ENCODE results near the gene IMPA2.

- TF ChIP-seq, protein P1, sequence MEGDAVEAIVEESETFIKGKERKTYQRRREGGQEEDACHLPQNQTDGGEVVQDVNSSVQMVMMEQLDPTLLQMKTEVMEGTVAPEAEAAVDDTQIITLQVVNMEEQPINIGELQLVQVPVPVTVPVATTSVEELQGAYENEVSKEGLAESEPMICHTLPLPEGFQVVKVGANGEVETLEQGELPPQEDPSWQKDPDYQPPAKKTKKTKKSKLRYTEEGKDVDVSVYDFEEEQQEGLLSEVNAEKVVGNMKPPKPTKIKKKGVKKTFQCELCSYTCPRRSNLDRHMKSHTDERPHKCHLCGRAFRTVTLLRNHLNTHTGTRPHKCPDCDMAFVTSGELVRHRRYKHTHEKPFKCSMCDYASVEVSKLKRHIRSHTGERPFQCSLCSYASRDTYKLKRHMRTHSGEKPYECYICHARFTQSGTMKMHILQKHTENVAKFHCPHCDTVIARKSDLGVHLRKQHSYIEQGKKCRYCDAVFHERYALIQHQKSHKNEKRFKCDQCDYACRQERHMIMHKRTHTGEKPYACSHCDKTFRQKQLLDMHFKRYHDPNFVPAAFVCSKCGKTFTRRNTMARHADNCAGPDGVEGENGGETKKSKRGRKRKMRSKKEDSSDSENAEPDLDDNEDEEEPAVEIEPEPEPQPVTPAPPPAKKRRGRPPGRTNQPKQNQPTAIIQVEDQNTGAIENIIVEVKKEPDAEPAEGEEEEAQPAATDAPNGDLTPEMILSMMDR (IDR thresholded peaks at IDR 0.05) = no peak
- TF ChIP-seq EZH2 (IDR thresholded peaks at IDR 0.05) = no peak
Measured at GRCh38 chr18:12018861-12019260, 37.6 kb downstream of the IMPA2 start.

Measured in neural progenitor cell (in vitro differentiated cells).